Measurements from ENCODE around the gene PTPRD.

- TF ChIP-seq EZH2 (IDR thresholded peaks at IDR 0.05; ENCODE audit: low read length, missing control alignments) (no peak), CTCF (conservative IDR thresholded peaks at IDR 0.05 in 1 of 2, IDR thresholded peaks at IDR 0.05 in 1 of 2; ENCODE audit: low read depth in 1 of 2, low read length in 2 of 2) (no peak)
These were observed 860.1 kb downstream of the PTPRD start for GRCh38 chr9:9752722-9753121.

All from fibroblast of lung (primary cell).